Kidney tubule cell (primary cell): ENCODE results near the gene CD226.

Experiments used
- DNase-seq: peaks from one replicate; pipeline ENCODE4 v3.0.0-alpha.2; 2018; ENCODE audit warnings: low spot score

CD226 gene

DNA sequence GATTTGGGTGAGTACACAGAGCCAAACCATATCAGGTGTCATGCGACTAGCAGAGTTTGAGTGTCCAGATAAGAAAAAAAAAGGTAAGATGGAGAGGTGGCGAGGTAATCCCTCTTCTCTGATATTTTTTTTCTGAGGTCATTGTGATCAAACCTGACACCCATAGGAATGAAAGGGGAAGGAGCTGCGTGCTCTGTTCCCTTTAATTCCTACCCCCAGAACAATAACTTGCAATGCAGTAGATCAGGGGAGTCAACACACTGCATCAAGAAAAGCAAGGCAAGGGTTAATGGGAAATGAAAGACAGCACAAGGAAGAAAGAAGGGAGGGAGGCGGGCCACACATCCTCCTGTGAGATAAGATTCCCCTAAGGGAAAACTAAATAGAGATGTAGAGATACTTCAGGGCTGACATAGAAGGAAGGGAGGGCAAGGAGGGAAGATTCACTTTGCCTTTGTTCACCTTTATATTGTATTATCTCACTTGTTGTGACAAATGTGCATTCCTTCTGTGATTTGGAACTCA lies 132.8 kb downstream of the CD226 start:
- no peak for DNase-seq

DNA sequence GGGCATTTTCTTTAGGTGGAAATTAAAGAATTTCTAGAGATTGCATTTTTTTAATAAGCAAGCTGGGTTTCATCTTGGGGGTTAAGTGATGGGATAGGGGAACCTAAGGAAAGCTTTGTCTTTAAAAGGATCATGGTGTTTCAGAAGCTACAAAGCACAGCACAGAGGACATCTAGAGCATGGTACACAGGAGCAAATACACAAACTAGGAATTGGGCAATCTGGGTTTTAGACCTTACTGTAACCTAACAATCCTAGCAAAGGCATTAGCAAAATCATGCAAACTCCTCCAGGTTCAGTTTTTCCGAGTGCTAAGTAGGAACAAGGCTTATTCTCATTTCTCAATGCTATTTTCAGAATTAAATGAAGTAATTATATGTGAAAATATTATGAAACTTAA lies 134.1 kb downstream of the CD226 start:
- no peak for DNase-seq

DNA sequence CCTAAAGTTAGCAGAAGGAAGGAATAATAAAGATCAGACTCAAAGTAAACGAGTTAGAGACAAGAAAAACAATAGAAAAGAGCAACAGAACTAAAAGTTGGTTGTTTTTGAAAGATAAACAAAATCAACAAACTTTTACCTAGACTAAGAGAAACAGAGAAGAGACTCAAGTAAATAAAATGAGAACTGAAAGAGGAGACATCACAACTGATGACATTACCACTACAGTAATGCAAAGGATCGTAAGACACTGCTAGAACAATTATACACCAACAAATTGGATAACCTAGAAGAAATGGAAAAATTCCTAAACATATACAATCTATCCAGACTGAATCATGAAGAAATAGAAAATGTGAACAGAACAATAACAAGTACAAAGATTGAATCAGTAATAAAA lies 139.3 kb downstream of the CD226 start:
- DNase-seq = no peak

DNA sequence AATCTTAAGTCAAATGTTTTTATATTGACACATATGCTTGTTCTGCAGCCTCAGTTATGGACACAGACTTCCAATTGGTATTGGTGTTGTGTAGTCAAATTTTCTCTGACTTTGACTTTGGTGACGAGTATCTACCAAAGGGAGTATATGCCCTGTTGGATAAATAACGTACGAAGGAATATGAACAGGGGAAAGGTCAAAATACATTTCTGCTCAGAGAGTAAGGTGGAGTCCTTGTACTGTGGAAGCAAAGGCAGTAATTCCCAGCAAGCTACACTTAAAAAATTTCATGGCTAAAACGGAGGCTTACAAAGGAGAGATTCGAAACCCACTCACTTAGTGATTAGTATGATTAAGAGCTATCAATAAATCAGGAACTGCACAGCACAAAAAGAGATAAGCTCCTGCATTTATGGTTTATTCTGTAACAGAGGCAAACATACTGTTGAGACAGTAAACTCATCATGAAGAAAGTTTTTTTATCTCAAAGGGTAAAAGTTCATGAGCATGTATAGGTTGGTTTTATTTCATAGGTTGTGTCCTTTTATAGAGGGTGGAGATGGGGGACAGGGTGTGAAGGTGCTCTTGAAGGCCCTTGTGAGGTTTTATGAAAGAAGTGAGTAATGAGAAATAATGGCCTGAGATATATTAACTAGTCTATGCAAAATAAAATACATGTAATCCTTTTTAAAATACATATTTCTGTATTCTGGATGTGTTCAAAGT lies 142.7 kb downstream of the CD226 start:
- DNase-seq = no peak
